Dedifferentiated amniotic fluid mesenchymal stem cell (primary cell): ENCODE results near the gene TLX3.
A peak's percentile ranks its signal among the peaks of the same experiment; 100 is the strongest.
"Not testable (repeated sequence)": the region's sequence is repeated elsewhere in the genome, so short reads cannot be mapped to it uniquely, and the experiment has no call there.

Experiments
- DNase-seq: peaks from one replicate; pipeline ENCODE4 v3.0.0-alpha.2; 2016; ENCODE audit errors: extremely low spot score

TLX3 gene

DNA sequence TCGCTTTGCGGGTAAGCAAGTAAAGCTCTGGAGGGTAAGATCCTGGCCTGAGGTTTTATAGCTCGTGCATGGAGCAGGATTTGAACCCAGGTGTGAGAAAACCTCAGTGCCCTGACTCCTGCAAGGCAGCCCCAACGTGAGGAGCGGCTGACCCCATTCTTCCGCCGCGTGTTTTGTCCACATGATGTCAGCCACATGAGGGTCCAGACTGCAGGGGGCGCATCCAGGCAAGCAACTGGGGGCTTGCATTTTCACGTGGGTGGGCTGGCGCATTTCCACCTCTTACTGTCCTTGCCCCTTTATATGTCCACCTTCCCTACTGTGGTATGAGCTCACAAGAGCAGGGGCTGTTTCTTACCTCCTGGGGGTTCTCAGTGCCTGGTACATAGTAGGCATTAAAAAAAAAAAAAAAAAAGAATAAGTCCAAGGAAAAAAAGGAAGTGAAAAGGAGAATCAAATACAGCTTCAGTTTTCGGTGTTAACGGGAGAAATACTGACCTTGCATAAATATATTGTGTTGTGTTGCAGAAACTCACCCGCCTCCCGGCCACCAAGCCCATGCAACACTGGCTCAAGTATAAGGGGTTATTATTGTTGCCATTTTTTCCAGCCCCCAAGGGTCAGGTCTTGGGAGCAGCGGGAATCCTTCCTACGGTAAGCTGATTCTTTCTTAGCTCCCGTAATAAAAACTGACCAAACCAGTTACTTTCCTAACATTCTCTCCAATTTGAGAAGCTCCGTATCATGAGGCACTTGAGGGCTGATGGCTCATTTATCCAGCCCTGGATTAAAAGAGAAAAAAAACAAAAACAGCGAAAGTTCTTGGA lies 15.0 kb downstream of the TLX3 start:
- no peak for DNase-seq

DNA sequence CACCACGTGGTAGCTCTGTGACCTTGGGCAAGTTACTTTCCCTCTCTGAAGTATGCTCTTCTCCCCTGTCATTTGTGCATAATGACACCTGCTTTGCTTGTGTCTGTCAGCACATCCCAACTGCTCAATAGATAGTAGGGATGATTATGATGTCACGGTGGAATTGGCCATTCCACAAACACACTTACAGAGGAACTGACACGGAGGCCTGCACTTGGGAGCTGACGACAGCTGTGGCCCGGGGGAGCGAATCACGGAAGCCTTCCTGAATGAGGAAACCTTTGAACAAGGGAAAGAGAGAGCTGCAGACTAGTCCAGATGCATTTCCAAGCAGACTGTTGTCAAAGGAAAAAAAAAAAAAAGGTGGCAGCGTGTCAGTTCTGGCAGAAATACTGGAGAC lies 21.0 kb downstream of the TLX3 start:
- DNase-seq, result no peak

DNA sequence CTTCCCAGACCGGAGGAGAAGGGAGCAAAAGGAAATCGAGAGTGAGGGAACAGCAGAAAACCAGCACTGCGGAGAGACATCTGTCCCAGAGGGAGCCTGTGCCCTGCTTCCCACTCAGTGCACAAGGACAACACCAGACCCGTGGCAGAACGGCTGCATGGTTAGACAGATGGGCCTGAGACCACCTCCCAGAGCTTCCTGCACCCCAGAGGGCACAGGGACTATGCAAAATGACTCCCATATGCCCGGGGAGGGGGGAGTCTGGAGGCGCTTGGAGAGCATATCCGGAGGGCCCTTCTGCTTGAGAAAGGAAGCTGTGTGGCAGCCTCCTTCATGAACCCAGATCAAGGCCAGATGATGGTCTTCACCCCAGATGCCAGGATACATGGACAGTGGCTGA lies 26.6 kb downstream of the TLX3 start:
- no peak for DNase-seq

DNA sequence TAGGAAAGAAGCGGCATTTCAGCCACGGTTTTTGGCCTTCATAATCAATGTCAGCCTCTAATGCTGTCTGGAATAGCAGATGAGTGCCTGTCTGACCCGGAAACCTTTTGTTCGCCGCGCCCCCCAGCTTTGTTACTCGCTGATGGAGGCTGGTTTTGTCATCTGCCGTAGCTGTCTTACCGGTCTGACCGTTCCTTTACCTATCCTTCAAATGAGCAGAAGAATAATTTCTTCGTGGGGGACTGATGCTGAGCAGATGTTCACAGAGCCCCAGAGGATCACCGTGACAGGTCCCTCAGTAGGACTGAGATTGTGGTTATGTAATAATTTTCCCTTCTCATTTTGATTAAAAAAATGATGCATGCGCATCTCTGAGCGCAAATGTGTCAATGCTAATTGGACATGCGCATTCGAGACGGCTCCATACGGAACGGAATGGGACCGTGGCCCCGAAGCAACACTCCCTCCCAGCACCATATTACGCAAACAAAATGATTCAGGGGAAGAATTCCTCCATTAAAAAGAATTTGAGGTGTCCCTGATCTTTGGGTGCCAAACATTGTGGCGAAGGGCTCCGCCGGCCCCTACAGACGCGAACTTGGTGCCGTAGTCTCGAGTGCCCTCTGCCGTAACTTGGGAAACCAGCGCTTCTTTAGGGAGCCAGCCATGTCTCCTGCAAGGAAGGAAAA lies 27.6 kb downstream of the TLX3 start:
- peak; percentile 54 for DNase-seq

DNA sequence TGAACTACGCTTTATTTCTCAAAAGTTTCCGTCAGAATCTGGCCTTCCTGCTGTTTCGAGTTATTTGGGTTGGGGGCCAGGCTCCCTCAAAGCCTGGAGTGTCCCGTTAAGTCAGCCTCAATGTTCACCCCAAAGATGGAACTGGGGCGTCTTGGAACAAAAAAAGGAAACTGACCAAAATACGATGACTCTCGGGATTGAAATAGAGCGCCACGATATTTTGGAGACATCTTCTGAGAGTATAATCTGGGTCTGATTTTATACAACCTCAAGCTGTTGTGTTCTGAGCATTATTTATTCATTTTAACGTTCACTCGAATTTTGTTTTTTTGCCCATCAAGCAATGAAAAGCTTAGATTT lies 28.1 kb downstream of the TLX3 start:
- no peak for DNase-seq

DNA sequence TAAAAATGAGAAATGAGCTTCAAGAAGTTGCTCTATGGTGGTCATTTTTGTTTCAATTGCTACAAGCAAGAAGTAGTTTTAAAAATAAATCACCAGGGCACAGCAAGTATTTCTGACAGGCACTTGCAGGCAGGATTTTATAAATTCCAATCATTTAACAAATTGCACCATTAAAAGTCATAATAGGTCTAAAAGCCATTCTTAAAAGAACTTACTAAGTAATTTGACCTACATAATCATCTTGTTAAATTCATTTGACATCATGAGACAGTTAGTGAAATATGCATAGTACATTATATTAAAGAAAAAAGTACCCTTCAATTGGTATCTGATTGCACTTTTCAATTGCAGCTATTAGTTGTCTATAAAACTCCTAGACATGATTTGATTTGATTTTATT lies 31.0 kb downstream of the TLX3 start:
- no peak for DNase-seq

DNA sequence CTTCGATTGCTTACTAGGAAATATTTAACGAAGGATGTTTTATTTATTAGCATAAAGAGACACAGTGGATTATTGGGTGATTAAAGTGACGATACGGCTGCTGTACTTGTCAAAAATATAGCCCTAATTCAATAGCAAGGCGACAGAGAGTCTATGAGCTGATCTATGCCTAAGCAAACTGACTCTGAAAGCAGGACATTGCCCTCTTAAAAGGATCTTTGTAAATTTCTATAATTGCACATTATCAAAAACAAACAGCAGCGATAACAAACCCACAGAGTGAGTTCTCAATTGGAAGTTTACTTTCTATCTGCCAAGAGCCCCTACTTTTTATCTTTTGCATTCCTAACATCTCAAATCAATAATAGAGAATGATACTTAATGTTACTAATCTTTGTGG lies 31.4 kb downstream of the TLX3 start:
- no peak for DNase-seq

DNA sequence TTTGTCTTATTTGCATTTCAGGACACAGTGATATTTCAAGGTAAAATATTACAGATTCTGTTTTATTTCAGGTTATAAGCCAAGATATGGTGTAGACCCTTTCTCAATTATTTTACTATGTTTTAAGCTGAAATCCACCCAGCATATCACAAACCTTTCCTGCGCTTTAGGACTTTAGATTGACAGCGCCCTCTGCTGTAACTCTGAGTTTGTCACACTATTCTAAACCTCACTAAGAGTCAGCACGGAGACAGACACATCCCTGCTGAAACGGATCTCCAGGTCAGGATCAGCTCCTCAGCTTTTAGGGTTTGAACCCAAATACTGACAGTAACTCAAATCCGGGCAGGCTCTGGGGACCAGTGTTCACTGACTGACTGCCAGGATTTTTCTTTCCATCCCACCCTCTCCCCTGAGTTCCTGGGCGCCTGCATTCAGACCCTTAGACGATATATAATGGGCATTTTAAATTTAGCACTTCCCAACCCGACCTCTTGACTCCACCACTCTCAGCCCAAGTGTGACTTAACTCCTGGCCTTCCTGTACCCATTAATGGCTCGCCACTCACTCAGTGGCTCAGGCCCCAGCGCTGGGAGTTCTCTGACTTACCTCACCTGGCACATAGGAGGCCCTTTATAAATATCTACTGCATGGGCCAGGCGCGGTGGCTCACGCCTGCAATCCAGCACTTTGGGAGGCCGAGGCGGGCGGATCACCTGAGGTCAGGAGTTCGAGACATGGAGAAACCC lies 33.5 kb downstream of the TLX3 start:
- DNase-seq, result peak; percentile 73

DNA sequence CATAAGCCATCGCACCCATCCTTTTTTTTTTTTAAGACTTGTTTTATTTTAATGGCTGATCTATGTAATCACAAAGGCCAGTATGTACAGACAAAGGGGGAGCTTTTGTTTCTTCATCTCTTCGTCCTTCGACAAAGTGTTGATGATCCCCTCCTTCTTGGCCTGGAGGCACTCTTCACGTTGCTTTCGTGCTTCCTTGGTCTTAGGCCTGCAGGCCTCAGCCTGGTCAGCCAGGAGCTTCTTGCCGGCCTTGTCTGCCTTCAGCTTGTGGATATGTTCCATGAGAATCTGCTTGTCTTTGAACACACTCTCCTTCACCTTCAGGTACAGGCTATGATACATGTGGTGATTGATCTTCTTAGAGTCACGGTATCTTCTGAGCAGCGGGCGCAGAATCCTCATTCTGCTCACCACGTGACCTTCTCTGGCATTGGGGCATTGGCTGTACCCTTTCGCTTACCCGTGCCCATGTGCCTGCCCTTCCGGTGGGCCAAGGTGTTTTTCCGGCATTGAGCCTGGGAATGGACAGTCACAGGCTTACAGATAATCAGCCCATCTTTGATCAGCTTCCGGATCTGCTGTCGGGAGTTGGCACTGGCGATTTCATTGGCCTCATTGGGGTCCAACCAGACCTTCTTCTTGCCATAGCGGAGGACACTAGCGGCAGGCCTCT lies 36.0 kb downstream of the TLX3 start:
- DNase-seq, result no peak

DNA sequence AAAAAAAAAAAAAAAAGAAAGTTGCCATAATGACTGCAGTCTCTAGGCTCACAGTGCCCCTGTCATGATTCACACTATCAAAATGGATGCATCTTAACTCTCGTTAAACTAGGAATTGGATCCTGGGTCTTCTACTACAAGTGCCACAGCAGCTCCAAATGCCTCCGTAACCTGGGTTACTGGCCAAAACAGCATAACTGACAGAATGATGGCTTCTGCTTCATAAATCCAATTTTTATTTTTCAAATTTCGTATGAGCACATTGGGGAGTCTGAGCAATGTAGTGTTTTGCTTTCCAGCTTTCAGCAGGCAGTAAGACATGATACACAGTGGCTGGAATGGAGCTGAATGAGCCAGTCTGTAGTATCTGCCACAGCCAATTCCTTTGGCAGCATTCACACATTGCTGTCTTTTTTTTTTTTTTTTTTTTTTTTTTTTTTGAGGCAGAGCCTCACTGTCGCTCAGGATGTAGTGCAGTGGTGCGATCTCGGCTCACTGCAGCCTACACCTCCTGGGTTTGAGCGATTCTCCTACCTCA lies 42.6 kb downstream of the TLX3 start:
- no peak for DNase-seq

DNA sequence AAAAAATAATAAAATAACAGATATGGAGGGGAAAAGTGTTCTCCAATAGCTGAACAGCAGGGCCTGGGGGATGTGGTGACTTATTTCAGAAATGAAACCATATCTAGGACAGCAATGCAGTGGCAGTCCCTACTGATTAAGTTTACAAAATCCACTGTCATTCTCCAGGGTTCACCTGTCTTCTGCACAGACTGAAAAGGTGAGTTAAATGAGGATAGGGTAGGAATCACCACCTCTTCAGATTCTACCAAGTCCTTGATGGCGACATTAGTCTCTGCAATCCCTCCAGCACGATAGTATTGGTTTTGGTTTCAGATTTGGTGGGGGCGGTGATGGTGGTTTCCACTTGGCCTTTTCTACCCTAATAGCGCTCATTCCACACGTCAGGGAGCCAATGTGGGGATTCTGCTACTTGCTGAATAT lies 46.3 kb downstream of the TLX3 start:
- DNase-seq, result no peak

DNA sequence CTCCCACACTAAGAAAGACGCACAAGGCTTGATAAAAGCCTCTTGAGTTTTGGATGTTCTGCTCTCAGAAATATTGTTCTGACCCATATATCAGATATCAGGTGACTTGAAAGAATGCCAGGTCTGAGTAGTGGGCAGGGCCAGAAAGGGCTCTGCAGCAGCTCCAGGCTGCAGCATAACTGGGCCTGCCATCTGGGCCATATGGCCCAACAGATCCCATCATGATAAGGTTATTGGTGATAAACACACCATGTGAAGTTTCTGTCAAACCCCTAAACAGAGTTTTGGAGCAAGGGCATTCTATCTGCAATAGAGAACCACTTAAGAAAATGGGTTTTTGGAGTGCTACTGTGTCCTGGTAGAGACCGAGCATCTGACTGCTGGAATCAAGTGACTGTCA lies 48.8 kb downstream of the TLX3 start:
- no peak for DNase-seq

DNA sequence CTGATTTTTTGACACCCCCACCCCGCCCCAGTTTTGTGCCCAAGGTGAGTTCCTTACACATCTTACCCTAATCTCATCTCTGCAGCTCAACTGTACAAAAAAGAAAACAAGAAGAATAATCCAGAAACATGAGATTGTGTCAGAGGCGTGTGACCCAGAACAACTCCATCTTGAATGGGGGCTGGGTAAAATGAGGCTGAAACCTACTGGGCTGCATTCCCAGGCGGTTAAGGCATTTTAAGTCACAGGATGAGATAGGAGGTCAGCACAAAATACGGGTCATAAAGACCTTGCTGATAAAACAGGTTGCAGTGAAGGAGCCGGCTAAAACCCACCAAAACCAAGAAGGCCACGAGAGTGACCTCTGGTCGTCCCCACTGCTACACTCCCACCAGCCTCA lies 52.1 kb downstream of the TLX3 start:
- DNase-seq, result not testable (repeated sequence)
